Fibroblast of peridontal ligament (primary cell): Measurements from ENCODE around the gene CDKAL1.
"Not testable (repeated sequence)": the region's sequence is repeated elsewhere in the genome, so short reads cannot be mapped to it uniquely, and the experiment has no call there.

Experiments
- DNase-seq: peaks from one replicate; pipeline ENCODE4 v3.0.0-alpha.2; 2010; ENCODE audit errors: extremely low read depth

The CDKAL1 gene

GRCh38 chr6:20924094-20924493, 389.8 kb downstream of the CDKAL1 start:
- not testable (repeated sequence) for DNase-seq

GRCh38 chr6:20924911-20925543, 390.8 kb downstream of the CDKAL1 start:
- DNase-seq: no peak

- DNase-seq: no peak
Measured at GRCh38 chr6:20927130-20927860, 393.0 kb downstream of the CDKAL1 start.

- no peak for DNase-seq
Measured at GRCh38 chr6:20929283-20929682, 395.0 kb downstream of the CDKAL1 start.

- no peak for DNase-seq
Measured at GRCh38 chr6:20931093-20931492, 396.8 kb downstream of the CDKAL1 start.

- DNase-seq: no peak
Measured at GRCh38 chr6:20931772-20932171, 397.5 kb downstream of the CDKAL1 start.

GRCh38 chr6:20932284-20932683, 398.0 kb downstream of the CDKAL1 start:
- DNase-seq: peak; percentile 40

- no peak for DNase-seq
Measured at GRCh38 chr6:20933057-20933788, 399.0 kb downstream of the CDKAL1 start.

GRCh38 chr6:20936949-20937348, 402.7 kb downstream of the CDKAL1 start:
- DNase-seq: no peak

GRCh38 chr6:20939161-20939775, 405.0 kb downstream of the CDKAL1 start:
- DNase-seq: no peak

- no peak for DNase-seq
Measured at GRCh38 chr6:20943040-20943627, 408.9 kb downstream of the CDKAL1 start.

- DNase-seq: no peak
Measured at GRCh38 chr6:20943922-20944321, 409.7 kb downstream of the CDKAL1 start.

GRCh38 chr6:20946022-20946421, 411.8 kb downstream of the CDKAL1 start:
- DNase-seq: peak; percentile 57

- DNase-seq: no peak
Measured at GRCh38 chr6:20946890-20947289, 412.6 kb downstream of the CDKAL1 start.

GRCh38 chr6:20947977-20948376, 413.7 kb downstream of the CDKAL1 start:
- DNase-seq: no peak

GRCh38 chr6:20948556-20948955, 414.3 kb downstream of the CDKAL1 start:
- no peak for DNase-seq

- DNase-seq: no peak
Measured at GRCh38 chr6:20949138-20949537, 414.9 kb downstream of the CDKAL1 start.

GRCh38 chr6:20952699-20953474, 418.6 kb downstream of the CDKAL1 start:
- DNase-seq: peak; percentile 50

- no peak for DNase-seq
Measured at GRCh38 chr6:20954315-20954714, 420.1 kb downstream of the CDKAL1 start.

- DNase-seq: no peak
Measured at GRCh38 chr6:20955131-20955530, 420.9 kb downstream of the CDKAL1 start.

GRCh38 chr6:20955751-20956150, 421.5 kb downstream of the CDKAL1 start:
- no peak for DNase-seq
